Urothelium cell line (cell line): ENCODE results near the gene NCOA1.

ENCODE experiments used
- DNase-seq: peaks from one replicate; pipeline ENCODE4 v3.0.0; 2011; ENCODE audit warnings: low spot score, mixed read lengths
- FAIRE-seq: peaks from 2 replicates; lab custom pipeline; 2011; peaks lifted over from hg19 to GRCh38; lab: Jason Lieb, UNC

The NCOA1 gene

DNA sequence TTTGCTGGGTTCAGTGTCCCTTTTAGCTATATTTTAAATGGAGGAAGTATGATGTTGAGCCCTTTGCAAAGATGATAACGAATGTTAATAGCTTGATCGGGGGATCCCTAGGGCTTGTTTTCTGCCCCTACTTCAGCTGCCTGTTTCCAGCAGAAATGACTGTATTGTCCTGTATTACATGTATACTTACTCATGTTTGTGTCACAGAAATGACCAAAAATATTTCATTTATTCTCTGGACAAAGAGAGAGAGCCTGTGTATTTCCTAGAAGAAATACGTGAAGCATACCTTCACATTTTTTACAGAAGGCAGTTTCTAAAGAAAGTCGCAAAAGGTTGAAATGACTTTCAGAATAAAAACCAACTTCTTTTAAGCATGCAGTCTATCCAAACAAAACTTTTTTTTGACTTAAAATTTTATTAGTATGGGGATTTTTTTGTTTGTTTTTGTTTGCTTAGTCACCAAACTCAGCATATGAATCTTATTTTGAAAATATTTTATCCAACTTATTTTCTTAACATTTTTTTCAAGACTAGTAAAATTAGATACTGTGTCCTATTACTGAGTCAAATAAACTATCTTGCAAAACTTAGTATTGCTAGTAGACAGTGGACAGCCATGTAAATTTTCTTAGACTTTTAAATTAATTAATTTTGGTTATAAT is 233.2 kb downstream of the NCOA1 start:
- FAIRE-seq (no peak), DNase-seq (no peak)

DNA sequence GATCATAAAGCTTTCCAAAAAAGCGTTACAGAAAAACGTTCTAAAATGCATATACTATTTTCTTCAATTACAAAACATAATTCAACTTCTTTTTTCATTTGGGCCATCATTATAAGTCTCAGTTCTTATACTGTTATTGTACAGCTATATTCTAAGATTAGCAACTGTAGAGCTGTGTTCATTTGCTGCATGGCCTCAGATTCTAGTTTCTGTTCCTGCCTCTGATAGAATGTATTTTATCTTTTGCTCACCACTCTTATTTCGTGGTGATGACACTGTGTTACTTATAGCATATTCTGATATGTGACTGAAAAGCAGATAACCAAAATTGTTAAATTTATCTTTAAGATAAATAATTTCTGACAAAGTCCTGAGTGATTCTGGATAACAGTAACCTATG is 234.9 kb downstream of the NCOA1 start:
- no peak for FAIRE-seq
- DNase-seq, result no peak

DNA sequence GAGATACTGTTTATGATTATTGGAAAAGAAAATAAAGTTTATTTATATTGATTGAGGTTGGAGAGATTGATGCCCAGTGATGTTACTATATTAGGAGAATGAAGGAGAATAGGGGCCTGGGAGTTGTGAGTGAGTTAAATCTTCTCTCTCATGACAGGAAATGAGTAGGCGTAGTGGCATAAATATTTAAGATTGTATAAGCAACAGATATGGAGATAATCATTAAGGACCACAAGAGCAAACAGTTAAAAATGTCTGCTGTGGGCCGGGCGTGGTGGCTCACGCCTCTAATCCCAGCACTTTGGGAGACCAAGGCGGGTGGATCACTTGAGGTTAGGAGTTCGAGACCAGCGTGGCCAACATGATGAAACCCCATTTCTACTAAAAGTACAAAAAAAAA is 239.4 kb downstream of the NCOA1 start:
- no peak for FAIRE-seq
- DNase-seq, result no peak

DNA sequence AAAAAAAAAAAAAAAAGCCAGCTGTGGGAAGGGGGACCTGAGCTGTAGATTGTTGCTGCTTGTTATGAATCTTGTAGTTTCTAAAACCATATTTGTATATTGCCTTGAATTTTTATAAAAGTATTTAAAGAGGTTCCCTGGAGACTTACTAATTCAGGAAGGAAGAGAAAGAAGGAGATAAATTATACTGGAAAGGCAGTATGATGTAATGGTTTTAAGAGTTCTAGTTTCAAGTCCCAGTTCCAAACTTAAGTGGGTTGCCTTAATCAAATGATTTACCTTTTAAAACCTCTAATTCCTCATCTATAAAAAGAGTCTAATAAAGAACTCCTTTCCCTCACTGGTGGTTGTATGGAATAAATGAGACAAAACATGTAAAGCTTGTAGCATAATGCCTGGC is 240.0 kb downstream of the NCOA1 start:
- no peak for FAIRE-seq
- no peak for DNase-seq

GRCh38 chr2:24731923-24732322 is 240.9 kb downstream of the NCOA1 start:
- DNase-seq (no peak), FAIRE-seq (no peak)

DNA sequence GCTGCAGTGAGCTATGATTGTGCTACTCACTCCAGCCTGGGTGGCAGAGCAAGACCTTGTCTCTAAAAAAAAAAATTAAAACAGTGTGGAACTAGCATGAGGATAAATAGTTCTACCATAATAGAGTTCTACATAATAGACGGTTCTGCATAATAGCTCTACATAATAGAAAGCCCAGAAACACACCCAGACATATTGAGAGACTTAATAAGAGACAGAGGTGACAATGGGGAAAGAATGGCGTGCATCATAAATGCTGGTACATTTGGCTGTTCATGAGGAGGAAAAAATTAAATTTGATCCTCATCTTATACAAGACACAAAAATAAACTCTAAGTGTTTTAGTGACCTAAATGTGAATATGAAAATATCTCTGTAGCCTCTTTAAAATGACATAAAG is 243.7 kb downstream of the NCOA1 start:
- no peak for DNase-seq
- FAIRE-seq, result no peak

- DNase-seq, result no peak
- no peak for FAIRE-seq
These were observed 248.4 kb downstream of the NCOA1 start for GRCh38 chr2:24739354-24740025.

- DNase-seq, result no peak
- peak; percentile 9 for FAIRE-seq
These were observed 249.1 kb downstream of the NCOA1 start for GRCh38 chr2:24740142-24740541.

DNA sequence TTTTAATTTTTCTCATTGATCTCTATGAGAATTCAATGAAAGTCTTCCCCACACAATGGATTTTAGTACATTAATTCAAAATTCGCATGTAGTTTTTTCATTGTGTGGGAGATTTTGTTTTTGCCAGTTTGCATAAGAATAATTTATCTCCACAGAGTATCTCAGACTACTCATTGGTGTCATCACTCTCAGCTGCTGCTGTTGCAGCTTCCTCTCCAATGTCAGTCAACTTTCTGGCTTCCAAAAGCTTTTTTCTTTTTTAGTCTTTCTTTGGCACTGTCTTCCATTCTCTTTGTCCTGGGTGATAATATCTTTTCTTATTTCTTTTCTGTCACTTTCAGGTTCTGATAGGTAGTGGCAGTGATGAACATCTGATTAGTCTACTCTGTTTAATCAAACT is 251.7 kb downstream of the NCOA1 start:
- no peak for FAIRE-seq
- DNase-seq, result no peak

GRCh38 chr2:24743924-24744323 is 252.9 kb downstream of the NCOA1 start:
- no peak for FAIRE-seq
- no peak for DNase-seq

DNA sequence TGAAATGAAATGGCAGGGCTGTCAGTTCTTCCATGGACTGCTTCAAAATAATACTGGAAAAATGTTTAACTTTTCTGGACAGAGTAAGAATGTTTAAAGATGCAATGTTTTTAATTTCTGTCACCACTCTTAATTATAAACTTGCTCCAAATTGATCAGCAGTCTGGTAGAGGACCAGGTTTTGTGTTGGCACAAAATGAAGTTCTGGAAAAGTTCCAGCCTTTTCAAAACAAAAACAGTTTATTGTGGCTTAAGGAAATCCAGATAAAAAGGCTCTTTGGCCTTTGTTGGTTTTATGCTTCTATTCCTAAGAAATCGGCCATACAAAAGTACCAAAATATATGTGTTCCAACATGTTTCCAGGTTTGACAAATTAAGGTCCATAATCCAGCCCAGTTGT is 253.3 kb downstream of the NCOA1 start:
- FAIRE-seq (no peak), DNase-seq (no peak)

DNA sequence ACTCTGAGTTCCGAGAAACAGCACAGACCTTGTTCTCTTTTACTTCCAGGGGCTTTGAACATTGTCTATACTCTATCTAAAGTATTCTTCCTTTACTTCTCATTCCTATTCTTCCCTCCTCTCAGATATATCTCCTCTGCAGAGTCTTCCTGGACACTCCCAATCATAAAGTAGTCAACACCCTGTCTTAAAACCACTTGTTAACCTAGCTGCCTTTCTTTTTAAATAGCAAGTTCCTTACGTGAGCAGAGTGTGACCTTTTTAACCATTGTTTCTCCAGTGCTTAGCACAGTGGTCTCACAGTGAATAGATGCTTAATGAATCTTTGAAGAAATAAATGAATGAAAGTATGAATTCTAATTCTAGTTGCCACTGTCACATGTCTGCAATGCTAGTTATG is 254.8 kb downstream of the NCOA1 start:
- no peak for FAIRE-seq
- DNase-seq, result no peak

DNA sequence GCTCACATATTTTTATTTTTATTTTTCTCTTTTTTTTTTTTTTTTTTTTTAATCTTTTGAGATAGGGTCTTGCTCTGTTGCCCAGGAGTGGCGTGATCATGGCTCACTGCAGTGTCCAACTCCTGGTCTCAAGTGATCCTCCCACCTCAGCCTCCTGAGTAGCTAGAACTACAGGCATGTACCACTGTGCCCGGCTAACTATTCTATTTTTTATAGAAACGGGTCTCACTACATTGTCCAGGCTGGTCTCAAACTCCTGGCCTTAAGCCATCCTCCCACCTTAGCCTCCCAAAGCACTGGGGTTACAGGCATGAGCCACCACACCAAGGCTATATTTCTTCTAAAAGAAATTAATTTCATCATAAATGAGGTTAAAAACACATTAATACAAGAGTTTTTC is 256.2 kb downstream of the NCOA1 start:
- FAIRE-seq (no peak), DNase-seq (no peak)

DNA sequence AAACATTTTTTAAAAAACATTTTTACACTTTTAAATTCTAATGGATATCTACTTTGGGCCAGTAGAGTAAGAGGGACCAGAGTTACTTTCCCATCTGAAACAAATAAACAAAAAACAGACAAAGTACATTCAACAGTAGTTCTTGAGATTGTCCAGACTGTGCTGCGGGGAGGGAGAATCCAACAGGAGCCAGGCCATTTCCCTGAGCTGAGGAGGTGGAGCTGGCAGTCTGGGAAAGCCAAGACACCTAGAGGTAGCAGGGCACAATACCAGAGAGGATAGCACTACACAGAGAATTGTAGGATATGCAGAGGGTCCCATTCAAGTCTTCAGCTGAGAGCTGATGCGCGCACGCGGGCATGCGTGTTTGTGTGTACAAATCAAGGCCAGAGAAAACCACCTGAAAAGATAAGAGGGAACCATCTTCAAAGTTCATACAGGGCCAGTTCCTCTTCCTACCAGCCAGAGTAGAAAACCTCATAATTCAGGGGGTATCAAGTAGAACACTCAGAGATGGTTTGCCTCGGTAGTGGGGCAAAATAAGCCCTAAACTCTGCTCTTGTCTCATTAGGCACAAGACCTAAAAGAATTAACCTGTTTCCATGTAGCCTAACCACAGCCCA is 258.1 kb downstream of the NCOA1 start:
- DNase-seq, result no peak
- no peak for FAIRE-seq

DNA sequence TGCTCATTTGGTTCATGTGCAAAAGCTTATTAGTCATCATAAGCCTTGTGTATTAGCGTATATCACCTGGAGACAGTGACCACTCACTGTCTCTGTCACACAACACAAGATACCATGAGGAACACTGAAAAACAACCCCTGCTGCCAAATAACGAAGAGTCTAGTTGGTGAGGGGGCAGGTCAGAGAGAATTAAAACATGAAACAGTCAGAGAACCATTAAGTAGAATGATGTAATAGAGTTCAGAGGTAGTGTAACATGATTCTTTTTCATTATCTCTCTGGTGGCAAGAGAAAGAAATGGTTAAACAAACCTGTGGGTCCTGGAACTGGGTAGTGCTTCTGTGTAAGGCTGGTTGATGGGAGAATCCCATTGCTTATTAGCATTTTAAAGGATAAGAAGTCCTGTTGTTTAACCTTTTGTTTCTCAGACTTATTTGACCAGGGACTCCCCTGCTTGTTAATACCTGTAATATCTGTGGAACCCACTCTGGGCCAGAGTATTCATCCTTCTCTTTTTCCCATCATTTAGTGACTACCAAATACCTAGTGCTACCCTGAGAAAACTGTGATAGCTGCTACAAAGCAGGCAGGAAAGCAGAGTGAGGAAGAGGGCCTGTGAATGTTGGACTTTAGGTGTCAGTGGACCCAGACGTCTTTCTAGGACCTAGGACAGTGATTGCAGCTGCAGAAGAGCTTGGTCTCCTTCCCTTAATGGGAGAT is 264.1 kb downstream of the NCOA1 start:
- no peak for DNase-seq
- no peak for FAIRE-seq

- no peak for DNase-seq
- no peak for FAIRE-seq
These were observed 265.7 kb downstream of the NCOA1 start for GRCh38 chr2:24756789-24757188.

GRCh38 chr2:24761866-24762265 is 270.8 kb downstream of the NCOA1 start:
- FAIRE-seq (no peak), DNase-seq (no peak)

- no peak for FAIRE-seq
- DNase-seq, result no peak
These were observed 271.5 kb downstream of the NCOA1 start for GRCh38 chr2:24762518-24762917.

- DNase-seq (no peak), FAIRE-seq (no peak)
These were observed 272.8 kb downstream of the NCOA1 start for GRCh38 chr2:24763843-24764242.

GRCh38 chr2:24766609-24767008 is 275.6 kb downstream of the NCOA1 start:
- DNase-seq, result no peak
- FAIRE-seq, result no peak

GRCh38 chr2:24768013-24768412 is 277.0 kb downstream of the NCOA1 start:
- no peak for FAIRE-seq
- no peak for DNase-seq

DNA sequence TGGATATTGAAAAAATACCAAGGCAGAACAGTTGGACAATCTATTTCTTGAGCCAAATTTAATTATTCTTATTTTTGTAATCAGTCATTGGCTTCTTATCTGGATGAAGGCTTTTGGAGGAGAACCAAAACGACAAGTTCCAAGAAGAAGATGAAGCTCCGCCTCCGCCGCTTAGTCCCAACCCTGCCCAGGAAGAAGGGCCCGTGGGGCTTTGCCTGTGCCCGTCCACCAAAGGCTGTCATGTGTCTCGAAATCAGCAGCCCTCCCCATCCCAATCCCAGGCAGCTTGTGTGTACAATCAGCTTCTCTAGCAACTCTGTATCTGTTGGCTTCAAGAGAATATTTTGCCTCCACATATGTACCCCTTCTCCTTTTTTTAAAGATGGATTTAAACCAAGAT is 277.5 kb downstream of the NCOA1 start:
- DNase-seq (no peak), FAIRE-seq (no peak)
